ENCODE measurements around the gene AGTR1.
"Not testable (repeated sequence)": the region's sequence is repeated elsewhere in the genome, so short reads cannot be mapped to it uniquely, and the experiment has no call there.

AGTR1 gene

DNA sequence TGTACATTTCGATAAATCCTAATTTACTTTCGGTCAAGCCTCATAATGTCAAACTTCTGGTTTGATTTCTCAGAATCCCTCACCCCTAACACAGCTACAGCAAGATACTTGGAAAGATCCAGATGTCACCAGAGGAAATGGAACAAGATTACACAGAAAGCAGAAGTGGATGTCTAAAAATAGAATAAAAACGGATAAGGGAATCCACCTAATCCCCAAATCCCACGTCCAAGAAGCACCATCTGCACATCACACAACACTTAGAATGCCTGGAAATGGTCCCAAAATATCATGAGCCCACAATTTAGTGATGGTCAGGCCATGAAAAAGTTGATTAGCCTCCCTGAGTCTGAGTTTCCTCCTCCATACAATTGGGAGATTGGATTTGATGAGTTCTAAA is 61.7 kb downstream of the AGTR1 start:
- DNase-seq = no peak

DNA sequence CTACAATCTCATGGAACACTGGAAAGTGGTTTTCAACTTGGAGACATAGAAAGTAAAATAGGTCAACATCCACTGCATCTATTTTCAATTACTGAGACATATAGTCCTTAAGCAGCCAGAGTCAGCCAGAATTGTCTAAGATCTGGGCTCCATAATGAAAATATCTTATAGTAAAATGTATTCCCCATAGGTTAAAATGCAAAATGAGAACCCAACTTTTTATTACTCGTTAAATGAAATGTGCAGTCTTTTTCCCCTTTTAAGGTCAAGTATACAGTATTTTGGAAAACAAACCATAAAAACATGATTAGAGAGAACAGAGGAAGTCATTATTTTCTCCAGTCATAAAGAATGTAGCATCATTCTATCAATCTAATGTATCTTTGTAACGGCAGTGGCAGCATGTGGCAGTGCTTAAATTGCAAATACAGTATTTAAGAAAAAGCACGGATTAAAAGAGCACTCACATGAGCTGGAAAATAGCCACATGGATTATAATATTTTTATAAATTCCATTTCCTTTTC is 65.5 kb downstream of the AGTR1 start:
- no peak for DNase-seq

DNA sequence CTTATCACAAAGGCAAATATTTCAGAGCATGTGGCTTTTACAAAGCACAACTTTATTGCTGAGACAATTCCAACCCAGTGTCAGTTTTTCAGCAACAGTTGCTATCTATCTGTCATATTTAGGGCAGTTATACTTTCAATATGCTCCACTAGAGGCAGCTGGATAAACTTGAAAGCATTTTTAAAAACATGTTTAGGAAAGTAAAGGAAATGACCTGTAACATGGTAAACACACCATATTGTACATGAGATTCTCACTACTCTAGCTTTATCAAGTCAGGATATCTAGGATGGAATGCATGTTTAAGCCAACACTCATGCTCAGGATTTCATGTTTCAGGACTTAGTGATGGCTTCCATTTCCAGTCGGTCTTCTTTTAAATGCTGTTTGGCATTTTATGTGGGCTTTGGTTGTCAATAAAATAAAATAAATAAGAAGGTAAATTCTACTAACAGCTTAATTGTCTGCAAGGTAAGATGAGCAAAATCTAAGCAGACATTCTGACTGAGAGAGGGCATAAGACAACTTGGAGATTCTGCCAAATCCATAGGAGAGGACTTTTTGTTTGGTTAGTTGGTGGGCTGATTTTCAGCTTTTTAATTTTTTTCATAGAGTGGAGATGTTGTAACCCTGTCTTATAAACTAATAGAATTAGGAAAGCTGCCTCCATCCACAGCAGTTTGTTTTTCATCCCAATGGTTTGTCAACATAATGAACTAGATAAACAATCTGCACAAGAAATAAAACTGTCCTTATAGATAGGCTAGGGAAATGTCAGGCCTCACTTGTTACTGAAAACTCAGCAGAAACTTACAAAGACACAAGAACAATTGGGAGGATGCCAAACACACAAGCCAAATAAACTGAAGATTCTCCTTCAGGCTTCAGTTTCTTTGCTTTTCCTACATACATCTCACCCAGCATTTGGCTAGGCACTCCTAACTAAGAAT is 66.6 kb downstream of the AGTR1 start:
- no peak for DNase-seq

DNA sequence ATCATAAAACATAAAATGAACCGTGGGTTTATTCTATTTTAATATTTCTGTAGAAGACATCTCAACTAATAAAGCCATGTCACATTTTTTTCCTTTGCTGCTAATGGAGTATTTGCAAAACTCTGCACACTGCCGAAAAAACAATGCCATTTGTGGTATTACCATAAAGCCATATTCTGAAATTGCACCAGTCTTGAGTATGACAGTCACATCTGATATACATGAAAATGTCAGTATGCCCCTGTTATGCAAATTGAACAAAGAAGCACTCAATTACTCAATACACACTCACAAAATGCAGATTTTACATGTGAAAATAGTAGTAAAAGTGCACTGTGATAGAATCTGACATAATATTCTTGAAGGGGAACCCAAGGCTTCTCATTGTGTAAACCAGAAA is 74.7 kb downstream of the AGTR1 start:
- no peak for DNase-seq

DNA sequence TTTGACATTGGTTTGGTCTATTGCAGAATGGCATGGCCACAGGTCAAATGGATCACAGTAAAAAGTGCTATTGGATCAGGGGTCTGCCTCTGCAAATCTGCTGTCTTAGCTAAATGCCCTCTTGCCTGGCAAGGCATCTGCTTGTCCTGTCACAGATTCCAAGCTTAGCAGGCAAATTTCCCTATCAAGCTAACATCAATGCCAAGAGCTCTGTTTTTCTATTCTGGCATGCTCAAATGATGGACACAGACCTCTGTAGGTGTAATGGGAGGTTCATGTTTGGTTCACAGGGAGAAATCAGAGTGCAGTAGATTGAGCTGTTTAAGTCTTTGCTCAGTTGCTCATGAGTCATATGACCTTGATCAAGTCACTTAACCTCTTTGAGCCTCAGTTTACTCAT is 75.1 kb downstream of the AGTR1 start:
- no peak for DNase-seq

DNA sequence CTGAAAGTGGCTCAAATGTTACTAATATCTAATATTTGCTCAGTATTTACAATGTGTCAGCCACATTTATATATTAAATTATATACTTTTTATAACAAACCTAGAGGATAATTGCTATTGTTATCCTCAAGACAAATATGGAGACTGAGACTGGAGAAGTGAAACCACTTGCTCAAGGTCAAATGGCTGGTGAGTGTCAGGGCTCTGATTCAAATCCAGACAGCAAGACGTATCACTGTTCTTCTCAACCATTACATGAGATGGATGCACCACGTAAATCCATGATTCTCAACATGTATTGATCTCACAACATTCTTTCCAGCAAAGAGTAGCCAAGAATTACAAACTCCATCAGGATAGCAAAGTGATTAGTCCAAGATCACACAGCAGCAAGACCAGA is 76.1 kb downstream of the AGTR1 start:
- no peak for DNase-seq

DNA sequence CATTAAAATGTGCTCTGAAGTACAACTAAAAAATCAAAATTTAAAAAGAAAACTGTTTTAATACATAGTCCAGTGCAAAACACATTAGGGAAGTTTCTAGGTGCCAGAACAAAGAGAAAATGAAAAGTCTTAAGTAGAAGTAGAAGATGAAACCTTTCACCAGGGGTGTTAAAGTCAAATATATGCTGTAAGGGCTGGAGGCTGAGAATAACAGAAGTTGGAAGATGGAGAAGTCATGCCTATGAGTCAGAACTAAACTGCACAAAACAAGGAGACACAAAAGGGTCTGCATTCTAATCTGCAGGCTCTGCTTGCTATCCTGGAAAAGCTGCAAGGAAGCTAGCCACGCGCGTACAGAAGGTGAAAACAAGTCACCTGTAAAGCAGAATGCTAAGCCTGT is 81.2 kb downstream of the AGTR1 start:
- DNase-seq = no peak

DNA sequence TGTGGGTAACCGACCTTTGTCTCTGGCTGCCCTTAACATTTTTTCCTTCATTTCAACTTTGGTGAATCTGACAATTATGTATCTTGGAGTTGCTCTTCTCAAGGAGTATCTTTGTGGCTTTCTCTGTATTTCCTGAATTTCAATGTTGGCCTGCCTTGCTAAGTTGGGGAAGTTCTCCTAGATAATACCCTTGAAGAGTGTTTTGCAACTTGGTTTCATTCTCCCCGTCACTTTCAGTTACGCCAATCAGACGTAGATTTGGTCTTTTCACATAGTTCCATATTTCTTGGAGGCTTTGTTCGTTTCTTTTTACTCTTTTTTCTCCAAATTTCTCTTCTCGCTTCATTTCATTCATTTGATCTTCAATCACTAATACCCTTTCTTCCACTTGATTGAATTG is 87.3 kb downstream of the AGTR1 start:
- DNase-seq = not testable (repeated sequence)

DNA sequence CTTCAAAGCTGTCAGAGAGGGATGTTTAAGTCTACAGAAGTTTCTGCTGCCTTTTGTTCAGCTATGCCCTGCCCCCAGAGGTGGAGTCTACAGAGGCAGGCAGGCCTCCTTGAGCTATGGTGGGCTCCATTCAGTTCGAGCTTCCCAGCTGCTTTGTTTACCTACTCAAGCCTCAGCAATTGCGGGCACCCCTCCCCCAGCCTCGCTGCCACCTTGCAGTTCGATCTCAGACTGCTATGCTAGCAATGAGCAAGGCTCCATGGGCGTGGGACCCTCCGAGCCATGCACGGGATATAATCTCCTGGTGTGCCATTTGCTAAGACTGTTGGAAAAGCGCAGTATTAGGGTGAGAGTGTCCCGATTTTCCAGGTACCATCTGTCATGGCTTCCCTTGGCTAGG is 88.5 kb downstream of the AGTR1 start:
- not testable (repeated sequence) for DNase-seq

DNA sequence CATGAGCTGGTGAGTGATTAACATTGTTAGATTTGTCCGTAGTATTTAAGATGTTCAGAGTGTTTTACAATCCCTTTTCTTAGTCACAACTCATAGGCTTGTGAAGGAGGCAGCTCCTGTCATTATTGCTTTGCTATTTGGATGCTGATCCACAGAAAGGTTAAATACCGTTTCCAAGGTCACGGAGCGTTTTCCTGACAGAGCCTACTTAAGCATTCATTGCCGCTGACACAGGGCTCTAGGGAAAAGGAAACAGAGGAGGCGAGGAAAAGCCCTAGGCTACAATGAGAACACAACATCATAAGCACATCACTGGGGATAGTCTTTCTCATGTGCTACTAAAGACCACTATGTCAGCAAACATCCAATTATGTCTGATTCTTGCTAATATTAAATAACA is 91.4 kb downstream of the AGTR1 start:
- DNase-seq = no peak

DNA sequence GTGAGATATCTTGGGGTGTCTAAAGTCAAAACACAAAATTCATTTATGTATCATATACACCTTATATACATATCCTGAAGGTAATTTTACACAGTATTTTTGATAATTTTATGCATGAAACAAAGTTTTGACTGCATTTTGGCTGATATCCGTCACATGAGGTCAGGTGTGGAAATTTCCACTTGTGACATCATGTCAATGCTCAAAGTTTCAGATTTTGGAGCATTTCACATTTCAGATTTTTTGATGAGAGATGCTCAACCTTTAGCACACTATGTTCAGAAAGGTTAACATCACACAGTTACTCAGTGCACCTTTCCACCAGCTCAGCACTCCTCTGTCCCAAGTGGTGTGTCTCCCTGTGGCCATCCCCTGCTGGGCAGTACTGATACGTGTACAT is 92.2 kb downstream of the AGTR1 start:
- DNase-seq = no peak

DNA sequence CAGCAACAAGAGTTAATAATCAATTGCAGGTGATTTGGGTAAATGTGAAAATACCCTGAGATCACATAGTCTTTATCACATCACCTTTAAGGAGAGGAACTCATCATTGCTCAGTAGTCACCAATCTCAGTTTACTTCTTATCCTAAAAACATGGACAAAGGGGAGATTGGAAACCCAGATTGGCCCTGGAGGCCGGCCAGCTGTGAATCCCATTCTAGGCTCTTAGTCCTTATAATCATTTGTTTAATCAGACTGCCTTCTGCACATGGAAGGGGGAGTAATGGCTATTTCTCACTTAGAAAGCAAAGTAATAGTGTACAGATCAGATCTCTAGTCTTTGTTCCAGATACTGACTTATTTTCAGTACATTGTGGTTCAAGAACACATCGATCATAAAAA is 92.7 kb downstream of the AGTR1 start:
- DNase-seq = no peak

DNA sequence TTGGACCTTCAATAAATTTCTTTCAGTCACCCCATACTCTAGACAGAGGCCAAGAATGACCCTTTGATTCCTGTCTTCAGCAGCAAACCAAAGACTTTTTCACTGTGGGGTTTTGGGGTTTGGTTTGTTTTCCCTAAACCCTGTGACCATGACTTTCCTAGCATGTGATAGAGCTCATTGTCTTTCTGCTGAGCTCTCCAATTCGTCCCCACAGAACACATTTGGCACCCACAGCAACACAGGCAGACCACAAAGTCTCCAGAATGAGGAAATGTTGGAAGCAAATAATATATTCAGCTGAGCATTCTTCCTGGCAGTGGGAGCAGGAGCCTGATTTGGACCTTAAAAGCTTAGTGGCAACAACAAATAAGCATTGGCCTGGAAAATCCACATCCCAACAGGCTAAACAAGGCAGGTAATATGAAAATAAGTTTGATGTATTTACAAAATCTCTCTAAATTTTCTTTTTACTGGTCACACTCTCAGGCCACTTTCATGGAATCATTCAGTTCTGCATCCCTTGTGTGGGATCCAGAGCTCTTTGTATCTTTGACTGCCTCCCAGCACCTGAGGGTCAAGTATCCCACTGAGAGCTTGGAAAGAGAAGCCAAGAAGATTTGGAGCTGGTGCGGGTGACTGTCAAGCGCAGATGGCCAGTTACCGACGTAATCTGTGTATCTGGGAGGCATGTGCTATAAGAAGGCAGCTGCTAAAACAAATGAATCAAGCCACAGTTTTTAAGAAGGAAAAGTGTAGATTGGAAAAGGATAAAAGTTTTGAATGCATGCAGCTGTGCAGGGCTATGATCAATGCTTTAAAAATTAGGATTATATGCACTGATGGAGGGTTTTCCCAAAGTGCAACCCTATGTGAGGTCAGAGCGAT is 93.4 kb downstream of the AGTR1 start:
- no peak for DNase-seq

DNA sequence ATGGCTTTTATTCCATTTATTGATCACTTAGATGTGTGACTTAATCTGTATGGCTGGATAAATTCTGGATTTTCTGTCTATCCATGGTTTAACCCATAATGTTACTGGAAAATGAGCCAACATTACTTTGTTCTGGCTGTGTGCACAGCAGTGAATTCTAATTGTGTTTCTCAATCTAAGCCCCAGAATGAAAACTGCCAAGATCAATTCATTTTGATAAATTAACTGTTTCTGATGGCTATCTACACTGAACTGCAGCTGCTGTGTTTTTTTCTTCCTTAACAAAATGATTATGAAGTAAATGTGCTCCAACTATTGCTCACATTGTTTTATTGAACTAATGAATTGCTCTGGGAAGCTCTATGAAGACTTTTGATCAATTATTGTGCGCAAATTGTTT is 94.2 kb downstream of the AGTR1 start:
- DNase-seq = no peak

DNA sequence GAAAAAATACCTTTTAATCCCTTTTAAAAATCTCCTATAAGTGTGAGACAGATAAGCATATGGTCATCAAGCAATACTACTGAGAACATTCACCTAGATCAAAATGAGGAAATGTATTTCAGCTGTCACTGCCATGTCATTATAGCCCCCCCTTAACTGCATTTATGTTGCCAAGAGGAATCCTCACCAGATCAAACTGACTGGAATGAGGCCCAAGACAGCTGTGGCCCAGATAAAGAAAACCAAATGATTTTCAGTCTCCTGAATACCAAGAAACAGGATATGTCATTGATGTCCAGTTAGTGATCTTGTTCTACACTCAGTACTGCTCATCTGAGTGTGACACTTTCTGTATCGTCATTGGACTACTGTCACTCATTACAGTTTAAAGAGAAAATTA is 94.8 kb downstream of the AGTR1 start:
- no peak for DNase-seq

Measured in NCI-H510A (cell line).